ENCODE results near the gene RRM1. TPM values are rescaled to one million over a fixed set of nuclear protein-coding genes. Genes with fewer than 3 reads are reported as not detected.
A peak's percentile ranks its signal among the peaks of the same experiment; 100 is the strongest.

The RRM1 gene
- total and polyA plus RNA-seq, 9 of the 15 experiments (the other 6 are each of a cell fraction or from before 2014, with no cell fraction given), result 113 to 270 (median 163) TPM

DNA sequence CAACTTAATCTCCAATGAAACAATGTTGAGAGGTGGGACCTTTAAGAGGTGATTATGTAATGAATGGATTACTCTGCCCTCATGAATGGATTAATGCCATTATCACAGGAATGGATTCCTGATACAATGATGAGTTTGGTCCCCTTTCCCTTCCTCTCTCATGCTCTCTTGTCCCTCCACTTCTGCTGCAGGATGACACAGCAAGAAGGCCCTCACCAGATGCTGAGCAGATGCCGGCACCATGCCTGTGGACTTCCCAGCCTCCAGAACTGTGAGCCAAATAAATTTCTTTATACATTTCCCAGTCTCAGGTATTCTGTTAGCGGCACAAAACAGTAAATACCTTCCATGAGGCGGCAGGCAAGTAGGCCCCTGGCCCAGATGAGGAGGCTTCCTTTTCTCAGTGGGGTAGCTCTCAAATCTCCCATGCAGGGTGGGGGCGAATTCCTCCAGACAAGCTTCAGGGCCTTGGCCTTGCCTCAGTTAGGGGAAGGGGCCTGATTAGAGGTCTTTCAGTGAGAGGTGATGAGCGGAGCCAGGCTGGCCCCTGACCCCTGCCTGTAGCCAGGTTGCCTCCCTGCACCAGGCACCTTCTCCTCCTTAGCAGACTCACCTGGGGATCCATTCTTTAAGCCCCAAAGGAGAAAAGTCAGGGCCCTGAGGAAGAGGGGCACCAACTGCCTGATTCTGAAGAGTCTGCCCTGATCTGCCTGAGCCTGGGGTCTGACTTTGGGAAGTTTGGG lies 86.0 kb downstream of the RRM1 start:
- H3K4me3 ChIP-seq, result no peak overlapping the region
- WGBS (ENCODE audit: insufficient coverage, low coverage, missing lambda C conversion rate), result 42% methylated on average over 5 of the region's 5 CpGs
- no peaks in the 10 kb centered on the region for H3K36me3 ChIP-seq (ENCODE audit: control insufficient read depth, insufficient read depth, low read length)
- no peak overlapping the region for H3K4me2 ChIP-seq (ENCODE audit: insufficient read depth, low read length)
- no peak overlapping the region for H3K27ac ChIP-seq (ENCODE audit: extremely low read depth, low read depth, low read length)
- no peak overlapping the region for H3K9ac ChIP-seq (ENCODE audit: insufficient read depth in 1 of 2, low read depth in 2 of 2, low read length in 2 of 2)
- BruUV-seq (replicated peaks), result no TSS peak
- H3K79me2 ChIP-seq (ENCODE audit: control insufficient read depth, insufficient read depth, low read length), result no peaks in the 10 kb centered on the region
- in situ Hi-C loops (cut with MboI) (loop anchor here (10.0 to 25.0 kb wide), 2 partner anchors 364 to 832 kb away; partner anchors contain the start of gene OR52M1), intact Hi-C loops (cut with micrococcal nuclease) (no loop called here)
- POLR2A ChIA-PET, result interaction anchor here (0.6 kb wide), 1 partner anchor 521 kb away, joined by 3 read pairs; no protein-coding TSS in a partner anchor
- ATAC-seq (no peak), FAIRE-seq (peak; percentile 6), DNase-seq (ENCODE audit: extremely low read depth in 1 of 4, low spot score in 3 of 4) (no peak)
- no peaks in the 10 kb centered on the region for H3K27me3 ChIP-seq (ENCODE audit: control insufficient read depth in 2 of 2, insufficient read depth in 2 of 2, low read length in 2 of 2)
- no peaks in the 10 kb centered on the region for H3K9me1 ChIP-seq (ENCODE audit: control insufficient read depth, insufficient read depth, low read length)
- no peak overlapping the region for H2AFZ ChIP-seq (ENCODE audit: low read depth, low read length)
- H4K20me1 ChIP-seq (replicated peaks; ENCODE audit: control insufficient read depth, insufficient read depth, low read length), result no peaks in the 10 kb centered on the region
- no peak for TF ChIP-seq TCF7 (IDR thresholded peaks at IDR 0.05; ENCODE audit: borderline replicate concordance)
- TF ChIP-seq FOXJ2 (tag; IDR thresholded peaks at IDR 0.05), result no peak
- TF ChIP-seq BMI1 (IDR thresholded peaks at IDR 0.05; ENCODE audit: low read length), result no peak
- TF ChIP-seq, protein P1, sequence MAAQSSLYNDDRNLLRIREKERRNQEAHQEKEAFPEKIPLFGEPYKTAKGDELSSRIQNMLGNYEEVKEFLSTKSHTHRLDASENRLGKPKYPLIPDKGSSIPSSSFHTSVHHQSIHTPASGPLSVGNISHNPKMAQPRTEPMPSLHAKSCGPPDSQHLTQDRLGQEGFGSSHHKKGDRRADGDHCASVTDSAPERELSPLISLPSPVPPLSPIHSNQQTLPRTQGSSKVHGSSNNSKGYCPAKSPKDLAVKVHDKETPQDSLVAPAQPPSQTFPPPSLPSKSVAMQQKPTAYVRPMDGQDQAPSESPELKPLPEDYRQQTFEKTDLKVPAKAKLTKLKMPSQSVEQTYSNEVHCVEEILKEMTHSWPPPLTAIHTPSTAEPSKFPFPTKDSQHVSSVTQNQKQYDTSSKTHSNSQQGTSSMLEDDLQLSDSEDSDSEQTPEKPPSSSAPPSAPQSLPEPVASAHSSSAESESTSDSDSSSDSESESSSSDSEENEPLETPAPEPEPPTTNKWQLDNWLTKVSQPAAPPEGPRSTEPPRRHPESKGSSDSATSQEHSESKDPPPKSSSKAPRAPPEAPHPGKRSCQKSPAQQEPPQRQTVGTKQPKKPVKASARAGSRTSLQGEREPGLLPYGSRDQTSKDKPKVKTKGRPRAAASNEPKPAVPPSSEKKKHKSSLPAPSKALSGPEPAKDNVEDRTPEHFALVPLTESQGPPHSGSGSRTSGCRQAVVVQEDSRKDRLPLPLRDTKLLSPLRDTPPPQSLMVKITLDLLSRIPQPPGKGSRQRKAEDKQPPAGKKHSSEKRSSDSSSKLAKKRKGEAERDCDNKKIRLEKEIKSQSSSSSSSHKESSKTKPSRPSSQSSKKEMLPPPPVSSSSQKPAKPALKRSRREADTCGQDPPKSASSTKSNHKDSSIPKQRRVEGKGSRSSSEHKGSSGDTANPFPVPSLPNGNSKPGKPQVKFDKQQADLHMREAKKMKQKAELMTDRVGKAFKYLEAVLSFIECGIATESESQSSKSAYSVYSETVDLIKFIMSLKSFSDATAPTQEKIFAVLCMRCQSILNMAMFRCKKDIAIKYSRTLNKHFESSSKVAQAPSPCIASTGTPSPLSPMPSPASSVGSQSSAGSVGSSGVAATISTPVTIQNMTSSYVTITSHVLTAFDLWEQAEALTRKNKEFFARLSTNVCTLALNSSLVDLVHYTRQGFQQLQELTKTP (IDR thresholded peaks at IDR 0.05; ENCODE audit: low read depth in 1 of 2, partially characterized antibody in 2 of 2), result no peak
- TF ChIP-seq TOE1 (IDR thresholded peaks at IDR 0.05; ENCODE audit: borderline replicate concordance), result no peak
- TF ChIP-seq TOE1 (CRISPR knock-in tag; IDR thresholded peaks at IDR 0.05; ENCODE audit: borderline replicate concordance, low read depth), result no peak
- TF ChIP-seq ZNF316 (IDR thresholded peaks at IDR 0.05), result 0 out of 2 replicates have a peak, but pooled peaks have one; percentile 20
- TF ChIP-seq MAFG (tag; conservative IDR thresholded peaks at IDR 0.05), result 0 out of 2 replicates have a peak, but pooled peaks have one; percentile 15
- TF ChIP-seq BCL6 (CRISPR knock-in tag; IDR thresholded peaks at IDR 0.05), result no peak
- TF ChIP-seq, protein P2, sequence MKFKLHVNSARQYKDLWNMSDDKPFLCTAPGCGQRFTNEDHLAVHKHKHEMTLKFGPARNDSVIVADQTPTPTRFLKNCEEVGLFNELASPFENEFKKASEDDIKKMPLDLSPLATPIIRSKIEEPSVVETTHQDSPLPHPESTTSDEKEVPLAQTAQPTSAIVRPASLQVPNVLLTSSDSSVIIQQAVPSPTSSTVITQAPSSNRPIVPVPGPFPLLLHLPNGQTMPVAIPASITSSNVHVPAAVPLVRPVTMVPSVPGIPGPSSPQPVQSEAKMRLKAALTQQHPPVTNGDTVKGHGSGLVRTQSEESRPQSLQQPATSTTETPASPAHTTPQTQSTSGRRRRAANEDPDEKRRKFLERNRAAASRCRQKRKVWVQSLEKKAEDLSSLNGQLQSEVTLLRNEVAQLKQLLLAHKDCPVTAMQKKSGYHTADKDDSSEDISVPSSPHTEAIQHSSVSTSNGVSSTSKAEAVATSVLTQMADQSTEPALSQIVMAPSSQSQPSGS (CRISPR knock-in tag; IDR thresholded peaks at IDR 0.05), result no peak
- TF ChIP-seq, protein P3, sequence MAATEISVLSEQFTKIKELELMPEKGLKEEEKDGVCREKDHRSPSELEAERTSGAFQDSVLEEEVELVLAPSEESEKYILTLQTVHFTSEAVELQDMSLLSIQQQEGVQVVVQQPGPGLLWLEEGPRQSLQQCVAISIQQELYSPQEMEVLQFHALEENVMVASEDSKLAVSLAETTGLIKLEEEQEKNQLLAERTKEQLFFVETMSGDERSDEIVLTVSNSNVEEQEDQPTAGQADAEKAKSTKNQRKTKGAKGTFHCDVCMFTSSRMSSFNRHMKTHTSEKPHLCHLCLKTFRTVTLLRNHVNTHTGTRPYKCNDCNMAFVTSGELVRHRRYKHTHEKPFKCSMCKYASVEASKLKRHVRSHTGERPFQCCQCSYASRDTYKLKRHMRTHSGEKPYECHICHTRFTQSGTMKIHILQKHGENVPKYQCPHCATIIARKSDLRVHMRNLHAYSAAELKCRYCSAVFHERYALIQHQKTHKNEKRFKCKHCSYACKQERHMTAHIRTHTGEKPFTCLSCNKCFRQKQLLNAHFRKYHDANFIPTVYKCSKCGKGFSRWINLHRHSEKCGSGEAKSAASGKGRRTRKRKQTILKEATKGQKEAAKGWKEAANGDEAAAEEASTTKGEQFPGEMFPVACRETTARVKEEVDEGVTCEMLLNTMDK (IDR thresholded peaks at IDR 0.05; ENCODE audit: borderline replicate concordance, insufficient read depth, low read depth, low read length, poor library complexity, severe bottlenecking), result no peak
- TF ChIP-seq SNRNP70 (optimal IDR thresholded peaks at IDR 0.05; ENCODE audit: low read depth, low read length), result no peak
- TF ChIP-seq MCM2 (IDR thresholded peaks at IDR 0.05; ENCODE audit: low read depth), result no peak
- TF ChIP-seq NFE2 (IDR thresholded peaks at IDR 0.05; ENCODE audit: low read depth), result peak; percentile 69
- TF ChIP-seq CHD1 (IDR thresholded peaks at IDR 0.05; ENCODE audit: low read length), result no peak
- CTCF ChIA-PET (ENCODE audit: low intra/inter-chr PET ratio), result no interaction called here
- H3K4me1 ChIP-seq (replicated peaks in 1 of 2; ENCODE audit: control insufficient read depth in 2 of 2, insufficient read depth in 2 of 2, low read length in 2 of 2), result peaks cover 13 to 14% of the 10 kb centered on the region in 2 experiments; a peak in 4 of 5 replicates
- no peaks in the 10 kb centered on the region for H3K9me3 ChIP-seq (replicated peaks; ENCODE audit: control insufficient read depth, insufficient read depth, low read depth, low read length)
